GM15510 (cell line): ENCODE data around the gene ASNSD1.

Experiments used
- POLR2A ChIP-seq: IDR thresholded peaks from 3 replicates; pipeline ENCODE4 v1.6.1; 2011; ENCODE audit warnings: borderline replicate concordance; ENCODE audit not compliant: insufficient read length; ENCODE audit errors: extremely low read depth

The ASNSD1 gene

GRCh38 chr2:189661148-189661956, at the start of gene ASNSD1:
Gene ASNSD1, plus strand, starts transcription at chr2:189661459. Its CDS starts 4,674 bp downstream, at chr2:189666133.
- peak; percentile 95 for TF ChIP-seq POLR2A

- TF ChIP-seq POLR2A, result no peak
These were observed 48.1 kb upstream of the ASNSD1 start for GRCh38 chr2:189613077-189613636.

GRCh38 chr2:189613650-189614420, 47.4 kb upstream of the ASNSD1 start:
- no peak for TF ChIP-seq POLR2A

- TF ChIP-seq POLR2A, result no peak
These were observed 46.7 kb upstream of the ASNSD1 start for GRCh38 chr2:189614585-189614984.

- no peak for TF ChIP-seq POLR2A
These were observed 43.1 kb upstream of the ASNSD1 start for GRCh38 chr2:189618197-189618596.

- TF ChIP-seq POLR2A, result no peak
These were observed 39.5 kb upstream of the ASNSD1 start for GRCh38 chr2:189621781-189622180.

GRCh38 chr2:189623049-189623448, 38.2 kb upstream of the ASNSD1 start:
- no peak for TF ChIP-seq POLR2A

GRCh38 chr2:189624648-189625355, 36.5 kb upstream of the ASNSD1 start:
- TF ChIP-seq POLR2A, result no peak

GRCh38 chr2:189625636-189626035, 35.6 kb upstream of the ASNSD1 start:
- TF ChIP-seq POLR2A, result no peak

GRCh38 chr2:189627789-189628188, 33.5 kb upstream of the ASNSD1 start:
- TF ChIP-seq POLR2A, result no peak

GRCh38 chr2:189628817-189629530, 32.3 kb upstream of the ASNSD1 start:
- TF ChIP-seq POLR2A, result no peak

GRCh38 chr2:189629531-189630453, 31.5 kb upstream of the ASNSD1 start:
- TF ChIP-seq POLR2A, result no peak

- no peak for TF ChIP-seq POLR2A
These were observed 29.4 kb upstream of the ASNSD1 start for GRCh38 chr2:189631849-189632248.
